Upper lobe of left lung (tissue), 4 donors: ENCODE results near the gene PAMR1.

ENCODE experiments used
- EP300 ChIP-seq, 4 donors: sonication (generic); formaldehyde crosslinking; IDR thresholded peaks; one replicate each; pipeline ENCODE4 v1.5.1; 2017; ENCODE audit warnings: antibody characterized with exemption in 4 of 4, control low read depth in 2 of 4
- POLR2A ChIP-seq, 4 donors: fragments of 450-650 bp; IDR thresholded peaks; one replicate each; pipeline ENCODE4 v1.5.1; 2016 to 2017; ENCODE audit warnings: antibody characterized with exemption in 4 of 4, mild to moderate bottlenecking in 2 of 4
- POLR2AphosphoS5 ChIP-seq, 2 donors: sonication (generic); formaldehyde crosslinking; IDR thresholded peaks; one replicate each; pipeline ENCODE4 v1.5.1; 2017; ENCODE audit warnings: antibody characterized with exemption in 2 of 2
- TF ChIP-seq, protein P1 (sequence below), 6 experiments: fragments of 450-650 bp in 4 of 6; fragments of 200-600 bp in 2 of 6; sonication (generic) in 2 of 6; IDR thresholded peaks; one replicate each; pipeline ENCODE4 v1.5.1; 2016 to 2019; ENCODE audit warnings: antibody characterized with exemption in 6 of 6

DNA sequence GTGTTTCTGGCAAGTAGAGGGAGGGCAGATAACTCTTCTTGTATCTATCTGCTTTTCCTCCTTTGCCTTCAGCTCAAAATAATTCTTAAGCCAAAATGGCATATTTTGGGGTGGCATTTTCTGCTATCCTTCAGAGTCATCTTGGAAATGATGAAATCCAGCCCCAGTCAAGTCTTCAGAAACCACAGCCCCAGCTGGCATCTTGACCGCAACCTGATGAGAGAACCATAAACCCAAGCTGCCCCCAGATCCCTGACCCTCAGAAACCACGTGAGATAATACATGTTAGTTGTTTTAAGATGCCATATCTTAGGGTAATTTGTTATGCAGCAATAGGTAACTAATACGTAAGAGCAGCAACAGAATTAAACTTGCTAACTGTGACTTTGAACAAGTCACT lies 15.1 kb upstream of the PAMR1 start:
- TF ChIP-seq, protein P1, sequence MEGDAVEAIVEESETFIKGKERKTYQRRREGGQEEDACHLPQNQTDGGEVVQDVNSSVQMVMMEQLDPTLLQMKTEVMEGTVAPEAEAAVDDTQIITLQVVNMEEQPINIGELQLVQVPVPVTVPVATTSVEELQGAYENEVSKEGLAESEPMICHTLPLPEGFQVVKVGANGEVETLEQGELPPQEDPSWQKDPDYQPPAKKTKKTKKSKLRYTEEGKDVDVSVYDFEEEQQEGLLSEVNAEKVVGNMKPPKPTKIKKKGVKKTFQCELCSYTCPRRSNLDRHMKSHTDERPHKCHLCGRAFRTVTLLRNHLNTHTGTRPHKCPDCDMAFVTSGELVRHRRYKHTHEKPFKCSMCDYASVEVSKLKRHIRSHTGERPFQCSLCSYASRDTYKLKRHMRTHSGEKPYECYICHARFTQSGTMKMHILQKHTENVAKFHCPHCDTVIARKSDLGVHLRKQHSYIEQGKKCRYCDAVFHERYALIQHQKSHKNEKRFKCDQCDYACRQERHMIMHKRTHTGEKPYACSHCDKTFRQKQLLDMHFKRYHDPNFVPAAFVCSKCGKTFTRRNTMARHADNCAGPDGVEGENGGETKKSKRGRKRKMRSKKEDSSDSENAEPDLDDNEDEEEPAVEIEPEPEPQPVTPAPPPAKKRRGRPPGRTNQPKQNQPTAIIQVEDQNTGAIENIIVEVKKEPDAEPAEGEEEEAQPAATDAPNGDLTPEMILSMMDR (IDR thresholded peaks at IDR 0.05): no peak
- TF ChIP-seq POLR2A (IDR thresholded peaks at IDR 0.05): no peak
- TF ChIP-seq POLR2AphosphoS5 (IDR thresholded peaks at IDR 0.05): no peak
- TF ChIP-seq EP300 (IDR thresholded peaks at IDR 0.05): no peak
